Measurements from ENCODE around the gene SCP2D1.

- TF ChIP-seq CTCF (IDR thresholded peaks at IDR 0.05) (no peak), POLR2A (IDR thresholded peaks at IDR 0.05) (no peak)
Measured at GRCh38 chr20:18773566-18773965, 40.0 kb upstream of the SCP2D1 start.
